Neural progenitor cell (in vitro differentiated cells): ENCODE results near the gene USP15. TPM values are rescaled to one million over a fixed set of nuclear protein-coding genes. Genes with fewer than 3 reads are reported as not detected.

Source experiments
- DNase-seq: peaks from one replicate; pipeline ENCODE4 v3.0.0-alpha.2; 2016; ENCODE audit warnings: low spot score
- H2AFZ ChIP-seq: fragments of 200-600 bp; sonication (generic); replicated peaks from 2 replicates; pipeline ENCODE4 v1.6.1; 2016; ENCODE audit warnings: antibody characterized with exemption
- H3F3A ChIP-seq: fragments of 200-600 bp; sonication (generic); 2 replicates; pipeline ENCODE4 v1.6.1; 2016; ENCODE audit warnings: antibody characterized with exemption, low read depth
- H3K27ac ChIP-seq: fragments of 200-600 bp; sonication (generic); 2 replicates; pipeline ENCODE4 v1.5.1; 2016; ENCODE audit warnings: mild to moderate bottlenecking
- H3K27me3 ChIP-seq: fragments of 200-600 bp; sonication (generic); 2 replicates; pipeline ENCODE4 v1.6.1; 2016; ENCODE audit warnings: mild to moderate bottlenecking, moderate library complexity
- H3K36me3 ChIP-seq: fragments of 200-600 bp; sonication (generic); 2 replicates; pipeline ENCODE4 v1.5.1; 2016
- H3K4me1 ChIP-seq: fragments of 200-600 bp; sonication (generic); 2 replicates; pipeline ENCODE4 v1.6.1; 2016; ENCODE audit warnings: mixed run types
- H3K4me2 ChIP-seq: fragments of 200-600 bp; sonication (generic); 2 replicates; pipeline ENCODE4 v1.6.1; 2016
- H3K4me3 ChIP-seq: fragments of 200-600 bp; sonication (generic); 2 replicates; pipeline ENCODE4 v1.5.1; 2016
- H3K79me2 ChIP-seq: fragments of 200-600 bp; sonication (generic); 2 replicates; pipeline ENCODE4 v1.6.1; 2016; ENCODE audit warnings: low read depth
- H3K9ac ChIP-seq: fragments of 200-600 bp; sonication (generic); 2 replicates; pipeline ENCODE4 v1.6.1; 2016
- H3K9me3 ChIP-seq: fragments of 200-600 bp; sonication (generic); 2 replicates; pipeline ENCODE4 v1.5.1; 2016; ENCODE audit warnings: low read depth
- H4K20me1 ChIP-seq: fragments of 200-600 bp; sonication (generic); 2 replicates; pipeline ENCODE4 v1.6.1; 2016; ENCODE audit warnings: low read depth
- H3K27ac Mint-ChIP-seq: 3 replicates; pipeline ENCODE4 v1.8.0; 2021; ENCODE audit warnings: mixed read lengths
- H3K27me3 Mint-ChIP-seq: 2 replicates; pipeline ENCODE4 v1.8.0; 2022; ENCODE audit warnings: low read depth, mild to moderate bottlenecking, inconsistent platforms, moderate library complexity, mixed read lengths; ENCODE audit not compliant: insufficient read depth
- H3K36me3 Mint-ChIP-seq: 3 replicates; pipeline ENCODE4 v1.8.0; 2021; ENCODE audit warnings: mixed read lengths
- H3K4me1 Mint-ChIP-seq: 3 replicates; pipeline ENCODE4 v1.8.0; 2021; ENCODE audit warnings: mixed read lengths
- H3K4me3 Mint-ChIP-seq: 3 replicates; pipeline ENCODE4 v1.8.0; 2021; ENCODE audit warnings: mild to moderate bottlenecking, moderate library complexity, mixed read lengths
- H3K9me3 Mint-ChIP-seq: 3 replicates; pipeline ENCODE4 v1.8.0; 2020; ENCODE audit warnings: mixed read lengths
- CTCF ChIP-seq: fragments of 200-600 bp; sonication (generic); IDR thresholded peaks from 2 replicates; pipeline ENCODE4 v1.5.1; 2017; ENCODE audit warnings: antibody characterized with exemption, mild to moderate bottlenecking
- EZH2 ChIP-seq: fragments of 200-600 bp; sonication (generic); IDR thresholded peaks from 2 replicates; pipeline ENCODE4 v1.6.1; 2017; ENCODE audit warnings: antibody characterized with exemption, mild to moderate bottlenecking, moderate library complexity
- EZH2phosphoT487 ChIP-seq: fragments of 200-600 bp; sonication (generic); IDR thresholded peaks from 2 replicates; pipeline ENCODE4 v1.6.1; 2017; ENCODE audit warnings: antibody characterized with exemption
- total RNA-seq: library from RNA; depleted of rRNA; stranded (reverse); fragments of >200 nt; gene quantifications from 2 replicates; pipeline ENCODE4 v1.2.3, GENCODE V29; 2015; ENCODE audit warnings: low replicate concordance

Gene USP15
- total RNA-seq, 1 donor from 2014 or later, result 36.0 TPM

- Histone ChIP-seq H4K20me1 (no peaks in the 10 kb centered on the region), H3K27me3 (no peaks in the 10 kb centered on the region), H3K36me3 (no peaks in the 10 kb centered on the region), H3K4me2 (no peak overlapping the region), H3K9ac (no peak overlapping the region), H3K9me3 (no peaks in the 10 kb centered on the region), H2AFZ (no peak overlapping the region), H3F3A (no peaks in the 10 kb centered on the region), H3K79me2 (no peaks in the 10 kb centered on the region), H3K4me1 (no peaks in the 10 kb centered on the region), H3K4me3 (no peak overlapping the region), H3K27ac (no peak overlapping the region)
- Mint-ChIP-seq H3K27ac (no peak overlapping the region), H3K9me3 (no peaks in the 10 kb centered on the region), H3K36me3 (no peaks in the 10 kb centered on the region), H3K4me1 (no peaks in the 10 kb centered on the region), H3K4me3 (no peak overlapping the region), H3K27me3 (no peaks in the 10 kb centered on the region)
- DNase-seq, result no peak
- no peak for TF ChIP-seq EZH2
- no peak for TF ChIP-seq CTCF
- no peak for TF ChIP-seq EZH2phosphoT487
Measured at GRCh38 chr12:62224601-62225000, 35.6 kb upstream of the USP15 start.

- H3K4me2 ChIP-seq, result no peak overlapping the region
- no peak for DNase-seq
- no peaks in the 10 kb centered on the region for H3K27me3 Mint-ChIP-seq
- no peak overlapping the region for H3K27ac ChIP-seq
- no peak overlapping the region for H3K27ac Mint-ChIP-seq
- H3K9me3 ChIP-seq, result no peaks in the 10 kb centered on the region
- no peaks in the 10 kb centered on the region for H3K27me3 ChIP-seq
- TF ChIP-seq EZH2phosphoT487 (no peak), CTCF (no peak)
- H3K79me2 ChIP-seq, result no peaks in the 10 kb centered on the region
- no peaks in the 10 kb centered on the region for H4K20me1 ChIP-seq
- H2AFZ ChIP-seq, result no peak overlapping the region
- H3K4me1 ChIP-seq, result no peaks in the 10 kb centered on the region
- H3K9me3 Mint-ChIP-seq, result no peaks in the 10 kb centered on the region
- no peaks in the 10 kb centered on the region for H3K36me3 ChIP-seq
- no peaks in the 10 kb centered on the region for H3K36me3 Mint-ChIP-seq
- H3F3A ChIP-seq, result no peaks in the 10 kb centered on the region
- no peaks in the 10 kb centered on the region for H3K4me1 Mint-ChIP-seq
- H3K4me3 Mint-ChIP-seq, result no peak overlapping the region
- H3K4me3 ChIP-seq, result no peak overlapping the region
- H3K9ac ChIP-seq, result no peak overlapping the region
Measured at GRCh38 chr12:62227091-62227490, 33.1 kb upstream of the USP15 start.

- no peak overlapping the region for H3K4me2 ChIP-seq
- no peaks in the 10 kb centered on the region for H4K20me1 ChIP-seq
- Mint-ChIP-seq H3K4me3 (no peak overlapping the region), H3K36me3 (no peaks in the 10 kb centered on the region), H3K27me3 (no peaks in the 10 kb centered on the region), H3K27ac (no peak overlapping the region), H3K4me1 (no peaks in the 10 kb centered on the region), H3K9me3 (peaks cover 3% of the 10 kb centered on the region)
- H3K27ac ChIP-seq, result no peak overlapping the region
- no peaks in the 10 kb centered on the region for H3K9me3 ChIP-seq
- no peak overlapping the region for H3K9ac ChIP-seq
- TF ChIP-seq EZH2phosphoT487 (no peak), CTCF (no peak), EZH2 (no peak)
- no peak overlapping the region for H2AFZ ChIP-seq
- no peak overlapping the region for H3K4me3 ChIP-seq
- H3K27me3 ChIP-seq, result no peaks in the 10 kb centered on the region
- DNase-seq, result no peak
- no peaks in the 10 kb centered on the region for H3F3A ChIP-seq
- H3K4me1 ChIP-seq, result no peaks in the 10 kb centered on the region
- H3K36me3 ChIP-seq, result no peaks in the 10 kb centered on the region
- no peaks in the 10 kb centered on the region for H3K79me2 ChIP-seq
Measured at GRCh38 chr12:62230652-62231051, 29.6 kb upstream of the USP15 start.
